HepG2 (cell line): Measurements from ENCODE around the gene CGNL1. TPM values are rescaled to one million over a fixed set of nuclear protein-coding genes. Genes with fewer than 3 reads are reported as not detected.
A peak's percentile ranks its signal among the peaks of the same experiment; 100 is the strongest.

ENCODE experiments used
- AHDC1 ChIP-seq: sonication (generic); formaldehyde crosslinking; IDR thresholded peaks from 2 replicates; pipeline ENCODE4 v1.5.1; 2020; ENCODE audit warnings: mild to moderate bottlenecking, missing genetic modification reagents, borderline replicate concordance
- ASH2L ChIP-seq: fragments of 300-600, 200-600 bp; sonication (generic); IDR thresholded peaks from 2 replicates; pipeline ENCODE4 v1.7.0; 2017; ENCODE audit warnings: low read depth, mild to moderate bottlenecking, moderate library complexity, mixed read lengths, low read length; ENCODE audit not compliant: insufficient read length
- CCAR2 ChIP-seq: fragments of 200-400 bp; formaldehyde crosslinking; optimal IDR thresholded peaks from 2 replicates; pipeline ENCODE3; 2018; ENCODE audit warnings: low read depth, mild to moderate bottlenecking, low read length, moderate library complexity
- GATAD1 ChIP-seq: IDR thresholded peaks from 2 replicates; pipeline ENCODE4 v1.6.1; 2016; ENCODE audit warnings: missing genetic modification reagents, missing compliant biosample characterization
- GLI4 ChIP-seq: sonication (generic); formaldehyde crosslinking; IDR thresholded peaks from 2 replicates; pipeline ENCODE4 v1.5.1; 2020; ENCODE audit warnings: missing genetic modification reagents, mild to moderate bottlenecking, moderate library complexity, borderline replicate concordance
- ISL2 ChIP-seq: sonication (generic); formaldehyde crosslinking; IDR thresholded peaks from 2 replicates; pipeline ENCODE4 v1.5.0; 2020; ENCODE audit warnings: missing genetic modification reagents
- KMT2A ChIP-seq: sonication (generic); formaldehyde crosslinking; IDR thresholded peaks from 2 replicates; pipeline ENCODE4 v1.4.0; 2020; ENCODE audit warnings: missing genetic modification reagents
- PLRG1 ChIP-seq: fragments of 450-650 bp; conservative IDR thresholded peaks from 2 replicates; pipeline ENCODE4 v1.6.1; 2016
- SALL1 ChIP-seq: sonication (generic); formaldehyde crosslinking; IDR thresholded peaks from 2 replicates; pipeline ENCODE4 v1.8.0; 2022; ENCODE audit warnings: mild to moderate bottlenecking, missing genetic modification reagents
- SNRNP70 ChIP-seq: fragments of 200-400 bp; formaldehyde crosslinking; IDR thresholded peaks from 2 replicates; pipeline ENCODE4 v1.6.1; 2017; ENCODE audit warnings: mild to moderate bottlenecking, low read depth, low read length, moderate library complexity
- SOX13 ChIP-seq, 3 experiments: fragments of 450-650 bp in 1 of 3; sonication (generic) in 1 of 3; formaldehyde crosslinking in 1 of 3; IDR thresholded peaks in 2 of 3; conservative IDR thresholded peaks in 1 of 3; 2 replicates each; pipeline versions ENCODE4 v1.5.0 to v1.6.1; 2016 to 2020; ENCODE audit warnings: antibody characterized with exemption in 1 of 3, mild to moderate bottlenecking in 1 of 3, missing compliant biosample characterization in 1 of 3, missing genetic modification reagents in 1 of 3, moderate library complexity in 1 of 3
- THRA ChIP-seq: sonication (generic); formaldehyde crosslinking; IDR thresholded peaks from 2 replicates; pipeline ENCODE4 v1.4.0; 2020; ENCODE audit warnings: missing genetic modification reagents, borderline replicate concordance
- ZBTB21 ChIP-seq: sonication (generic); formaldehyde crosslinking; IDR thresholded peaks from 2 replicates; pipeline ENCODE4 v1.4.0; 2020; ENCODE audit warnings: missing genetic modification reagents
- ZKSCAN5 ChIP-seq: sonication (generic); formaldehyde crosslinking; IDR thresholded peaks from 2 replicates; pipeline ENCODE4 v1.5.1; 2020; ENCODE audit warnings: mild to moderate bottlenecking, missing genetic modification reagents
- ZMYM4 ChIP-seq: sonication (generic); formaldehyde crosslinking; IDR thresholded peaks from 2 replicates; pipeline ENCODE4 v1.8.1; 2023; ENCODE audit warnings: mild to moderate bottlenecking, missing genetic modification reagents
- ZNF20 ChIP-seq: sonication (generic); formaldehyde crosslinking; IDR thresholded peaks from 2 replicates; pipeline ENCODE4 v1.4.0; 2020; ENCODE audit warnings: mild to moderate bottlenecking, moderate library complexity, missing genetic modification reagents
- ZNF430 ChIP-seq: sonication (generic); formaldehyde crosslinking; IDR thresholded peaks from 2 replicates; pipeline ENCODE4 v1.9.0; 2021; ENCODE audit warnings: mild to moderate bottlenecking, missing genetic modification reagents
- ZNF432 ChIP-seq: sonication (generic); formaldehyde crosslinking; IDR thresholded peaks from 2 replicates; pipeline ENCODE4 v1.5.0; 2020; ENCODE audit warnings: missing genetic modification reagents, mild to moderate bottlenecking, borderline replicate concordance
- ZNF577 ChIP-seq: sonication (generic); formaldehyde crosslinking; IDR thresholded peaks from 2 replicates; pipeline ENCODE4 v1.4.0; 2020; ENCODE audit warnings: mild to moderate bottlenecking, low read depth, missing genetic modification reagents, borderline replicate concordance
- ZNF747 ChIP-seq: sonication (generic); formaldehyde crosslinking; IDR thresholded peaks from 2 replicates; pipeline ENCODE4 v1.8.1; 2023; ENCODE audit warnings: missing genetic modification reagents, mild to moderate bottlenecking, borderline replicate concordance
- ZNF839 ChIP-seq: sonication (generic); formaldehyde crosslinking; IDR thresholded peaks from 2 replicates; pipeline ENCODE4 v1.4.0; 2020; ENCODE audit warnings: missing genetic modification reagents, mild to moderate bottlenecking, borderline replicate concordance
- polyA plus RNA-seq, 8 experiments: library from polyadenylated mRNA; depleted of rRNA in 3 of 8; stranded (reverse) in 7 of 8; unstranded in 1 of 8; fragments of >200 nt; fragmentation: Illumina TruSeq in 4 of 8; extraction: Trizol in 4 of 8; gene quantifications; 2 replicates each; pipeline versions ENCODE4 v1.2.1 to v1.2.3, GENCODE V29; 2011 to 2016; ENCODE audit warnings: low read depth in 4 of 8, missing spikeins in 1 of 8, mixed read lengths in 1 of 8; ENCODE audit not compliant: insufficient read depth in 1 of 8
- total RNA-seq, 5 experiments: library from RNA; depleted of rRNA; stranded (reverse); fragments of >200 nt; fragmentation: Illumina TruSeq; extraction: Trizol; gene quantifications; 2 replicates each; pipeline ENCODE4 v1.2.3, GENCODE V29; 2016; ENCODE audit warnings: low read depth in 1 of 5
- TF ChIP-seq, protein P1 (sequence below): sonication (generic); formaldehyde crosslinking; IDR thresholded peaks from 2 replicates; pipeline ENCODE4 v1.9.0; 2022; ENCODE audit warnings: missing genetic modification reagents, mild to moderate bottlenecking, borderline replicate concordance

Gene CGNL1
- total and polyA plus RNA-seq, 2 of the 13 experiments (the other 11 are each of a cell fraction or from before 2014, with no cell fraction given), result 5.6 to 15.6 TPM

DNA sequence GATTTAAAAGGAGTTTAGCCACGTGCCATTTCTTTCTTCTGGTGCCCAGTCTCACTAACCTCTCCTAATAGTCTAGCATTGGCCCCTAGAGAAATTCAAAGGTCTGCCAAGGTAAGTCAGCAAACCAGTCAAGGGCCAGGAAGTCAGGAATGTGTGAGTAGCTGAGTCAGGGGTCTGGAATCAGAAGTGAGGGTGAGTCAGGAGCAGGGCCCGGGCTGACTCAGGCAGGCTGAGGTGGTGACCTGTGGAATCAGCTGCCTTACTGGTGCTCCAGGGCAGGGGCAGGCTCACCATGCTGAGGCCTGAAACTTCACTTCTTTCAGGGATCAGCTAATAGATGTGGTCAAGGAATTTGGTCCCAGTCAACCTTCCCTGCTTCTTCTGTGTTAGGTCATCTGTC, 109.6 kb downstream of the CGNL1 start (continued):
- TF ChIP-seq THRA (CRISPR knock-in tag) (peak; percentile 43; the same call in 1 of the 2 replicates), ISL2 (CRISPR knock-in tag) (no peak), AHDC1 (peak; percentile 54; the same call in 1 of the 2 replicates), ZKSCAN5 (no peak), SALL1 (CRISPR knock-in tag) (peak; percentile 31; the same call in 1 of the 2 replicates), ZNF577 (CRISPR knock-in tag) (no peak), KMT2A (CRISPR knock-in tag) (no peak), ZNF747 (CRISPR knock-in tag) (no peak), ASH2L (no peak), SOX13 (IDR thresholded peaks at IDR 0.05) (no peak), SOX13 (CRISPR knock-in tag; conservative IDR thresholded peaks at IDR 0.05 in 1 of 2, IDR thresholded peaks at IDR 0.05 in 1 of 2) (peak in 1 of 2 experiments; percentile 22; a peak in 1 of 4 replicates), ZNF432 (CRISPR knock-in tag) (no peak), ZBTB21 (CRISPR knock-in tag) (no peak), PLRG1 (no peak), CCAR2 (no peak), ZNF839 (CRISPR knock-in tag) (no peak), ZNF20 (no peak), ZMYM4 (CRISPR knock-in tag) (no peak), GATAD1 (0 out of 2 replicates have a peak, but pooled peaks have one; percentile 15), SNRNP70 (no peak), GLI4 (CRISPR knock-in tag) (no peak), ZNF430 (CRISPR knock-in tag) (no peak)
- TF ChIP-seq, protein P1, sequence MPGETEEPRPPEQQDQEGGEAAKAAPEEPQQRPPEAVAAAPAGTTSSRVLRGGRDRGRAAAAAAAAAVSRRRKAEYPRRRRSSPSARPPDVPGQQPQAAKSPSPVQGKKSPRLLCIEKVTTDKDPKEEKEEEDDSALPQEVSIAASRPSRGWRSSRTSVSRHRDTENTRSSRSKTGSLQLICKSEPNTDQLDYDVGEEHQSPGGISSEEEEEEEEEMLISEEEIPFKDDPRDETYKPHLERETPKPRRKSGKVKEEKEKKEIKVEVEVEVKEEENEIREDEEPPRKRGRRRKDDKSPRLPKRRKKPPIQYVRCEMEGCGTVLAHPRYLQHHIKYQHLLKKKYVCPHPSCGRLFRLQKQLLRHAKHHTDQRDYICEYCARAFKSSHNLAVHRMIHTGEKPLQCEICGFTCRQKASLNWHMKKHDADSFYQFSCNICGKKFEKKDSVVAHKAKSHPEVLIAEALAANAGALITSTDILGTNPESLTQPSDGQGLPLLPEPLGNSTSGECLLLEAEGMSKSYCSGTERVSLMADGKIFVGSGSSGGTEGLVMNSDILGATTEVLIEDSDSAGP (CRISPR knock-in tag), result no peak
